ENCODE measurements around the gene TSPAN11.

Gene TSPAN11

GRCh38 chr12:30925607-30926242 is 823 bp upstream of the TSPAN11 start:
- TF ChIP-seq, protein P1, sequence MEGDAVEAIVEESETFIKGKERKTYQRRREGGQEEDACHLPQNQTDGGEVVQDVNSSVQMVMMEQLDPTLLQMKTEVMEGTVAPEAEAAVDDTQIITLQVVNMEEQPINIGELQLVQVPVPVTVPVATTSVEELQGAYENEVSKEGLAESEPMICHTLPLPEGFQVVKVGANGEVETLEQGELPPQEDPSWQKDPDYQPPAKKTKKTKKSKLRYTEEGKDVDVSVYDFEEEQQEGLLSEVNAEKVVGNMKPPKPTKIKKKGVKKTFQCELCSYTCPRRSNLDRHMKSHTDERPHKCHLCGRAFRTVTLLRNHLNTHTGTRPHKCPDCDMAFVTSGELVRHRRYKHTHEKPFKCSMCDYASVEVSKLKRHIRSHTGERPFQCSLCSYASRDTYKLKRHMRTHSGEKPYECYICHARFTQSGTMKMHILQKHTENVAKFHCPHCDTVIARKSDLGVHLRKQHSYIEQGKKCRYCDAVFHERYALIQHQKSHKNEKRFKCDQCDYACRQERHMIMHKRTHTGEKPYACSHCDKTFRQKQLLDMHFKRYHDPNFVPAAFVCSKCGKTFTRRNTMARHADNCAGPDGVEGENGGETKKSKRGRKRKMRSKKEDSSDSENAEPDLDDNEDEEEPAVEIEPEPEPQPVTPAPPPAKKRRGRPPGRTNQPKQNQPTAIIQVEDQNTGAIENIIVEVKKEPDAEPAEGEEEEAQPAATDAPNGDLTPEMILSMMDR (IDR thresholded peaks at IDR 0.05; ENCODE audit: insufficient read depth, low read depth, low read length, missing control alignments), result no peak
- H3K4me3 ChIP-seq (ENCODE audit: low read length), result no peak overlapping the region

GRCh38 chr12:30927222-30927611 is 669 bp downstream of the TSPAN11 start:
- DNase-seq (ENCODE audit: low read depth), result no peak
- TF ChIP-seq, protein P1 (IDR thresholded peaks at IDR 0.05; ENCODE audit: insufficient read depth, low read depth, low read length, missing control alignments), result no peak
- H3K4me3 ChIP-seq (ENCODE audit: low read length), result no peak overlapping the region

More at GRCh38 chr12:30925607-30926242, 823 bp upstream of the TSPAN11 start:
- DNase-seq (ENCODE audit: low read depth), result no peak

- TF ChIP-seq, protein P1 (IDR thresholded peaks at IDR 0.05; ENCODE audit: insufficient read depth, low read depth, low read length, missing control alignments), result no peak
- no peak for DNase-seq (ENCODE audit: low read depth)
- no peak overlapping the region for H3K4me3 ChIP-seq (ENCODE audit: low read length)
Observed at GRCh38 chr12:30928356-30929244, 2.1 kb downstream of the TSPAN11 start.

DNA sequence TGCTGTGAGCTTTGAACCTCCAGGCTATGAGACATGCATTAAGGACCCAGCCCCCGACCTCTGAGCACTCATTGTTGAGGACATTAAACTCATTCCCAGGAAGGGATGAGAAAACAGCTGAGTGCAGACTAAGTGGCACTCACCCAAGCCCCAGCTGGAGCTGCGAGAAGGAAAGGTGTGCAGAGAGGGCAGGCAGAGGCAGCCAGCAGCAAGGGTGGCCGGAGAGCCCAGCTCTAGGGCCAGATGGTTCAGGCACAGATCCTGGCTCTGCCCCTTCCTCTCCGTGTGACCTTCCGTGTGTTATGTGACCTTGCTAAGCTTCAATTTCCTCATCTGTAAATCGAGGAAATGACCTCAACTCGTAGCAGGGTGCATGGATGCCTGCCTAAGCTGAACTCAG is 3.7 kb downstream of the TSPAN11 start:
- H3K4me3 ChIP-seq (ENCODE audit: low read length), result no peak overlapping the region
- TF ChIP-seq, protein P1 (IDR thresholded peaks at IDR 0.05; ENCODE audit: insufficient read depth, low read depth, low read length, missing control alignments), result no peak
- DNase-seq (ENCODE audit: low read depth), result no peak

GRCh38 chr12:30930641-30931040 is 4.1 kb downstream of the TSPAN11 start:
- no peak for DNase-seq (ENCODE audit: low read depth)
- H3K4me3 ChIP-seq (ENCODE audit: low read length), result no peak overlapping the region
- TF ChIP-seq, protein P1 (IDR thresholded peaks at IDR 0.05; ENCODE audit: insufficient read depth, low read depth, low read length, missing control alignments), result no peak

DNA sequence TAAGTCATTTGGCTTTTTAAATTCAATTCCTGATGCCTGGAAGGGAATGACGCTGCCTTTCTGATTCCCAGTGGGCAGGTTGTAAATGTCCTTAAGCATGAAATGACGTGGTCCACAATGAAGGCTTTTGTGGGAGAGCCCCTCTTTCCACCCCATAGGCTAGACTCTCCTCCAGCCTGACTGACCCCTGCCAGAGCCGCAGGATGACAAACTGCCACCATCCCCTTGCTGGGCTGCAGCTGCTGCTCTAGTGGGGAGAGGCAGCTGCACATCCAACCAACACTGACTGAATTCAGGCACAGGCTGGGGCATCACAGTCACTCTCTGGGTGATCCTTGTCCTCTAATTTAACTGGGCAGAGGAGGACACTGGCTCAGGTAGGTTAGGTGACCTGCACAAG is 6.3 kb downstream of the TSPAN11 start:
- TF ChIP-seq, protein P1 (IDR thresholded peaks at IDR 0.05; ENCODE audit: insufficient read depth, low read depth, low read length, missing control alignments), result no peak
- DNase-seq (ENCODE audit: low read depth), result no peak

More for the DNA sequence above, 6.3 kb downstream of the TSPAN11 start:
- H3K4me3 ChIP-seq (ENCODE audit: low read length), result no peak overlapping the region
